A549 (cell line): ENCODE results near the gene PDE7B. TPM values are rescaled to one million over a fixed set of nuclear protein-coding genes. Genes with fewer than 3 reads are reported as not detected.

Source experiments
- ATAC-seq, 2 experiments: fragments of 200-7000 bp in 1 of 2; fragments of >200 bp in 1 of 2; cut with Nextera tagmentation in 1 of 2; cut with Tn5 transposase in 1 of 2; 3 replicates each; pipeline versions ENCODE4 v1.8.0 to v1.9.1; 2018 to 2020; ENCODE audit warnings: mild to moderate bottlenecking in 1 of 2, moderate library complexity in 1 of 2
- CTCF ChIA-PET: fragments of 300-600 bp; sonication (Branson Sonifier 250); formaldehyde crosslinking; extraction: SDS; loops from one replicate; lab custom pipeline; 2021; ENCODE audit warnings: antibody characterized with exemption, inconsistent platforms; lab: Yijun Ruan, JAX
- POLR2A ChIA-PET: fragments of 350-600 bp; formaldehyde crosslinking; extraction: SDS; loops from one replicate; lab custom pipeline; 2021; ENCODE audit warnings: antibody characterized with exemption, inconsistent platforms; lab: Yijun Ruan, JAX
- DNase-seq, 2 experiments: peaks; one replicate each; pipeline versions ENCODE4 v3.0.0 to v3.0.0-alpha.2; 2011 to 2016; ENCODE audit warnings: low read depth in 1 of 2, low spot score in 1 of 2
- FAIRE-seq: peaks from 2 replicates; lab custom pipeline; 2011; peaks lifted over from hg19 to GRCh38; lab: Jason Lieb, UNC
- H3K27ac ChIP-seq, 2 experiments: fragments of >200 bp; sonication (Bioruptor Twin); formaldehyde crosslinking; 3 replicates each; pipeline ENCODE4 v1.5.1; 2016 to 2017
- H3K4me1 ChIP-seq: fragments of >200 bp; sonication (Bioruptor Twin); formaldehyde crosslinking; 3 replicates; pipeline ENCODE4 v1.6.1; 2016
- H3K4me2 ChIP-seq: fragments of >200 bp; sonication (Bioruptor Twin); formaldehyde crosslinking; 3 replicates; pipeline ENCODE4 v1.6.1; 2016
- H3K4me3 ChIP-seq: fragments of >200 bp; sonication (Bioruptor Twin); formaldehyde crosslinking; 3 replicates; pipeline ENCODE4 v1.5.1; 2016
- H3K9me3 ChIP-seq: fragments of >200 bp; sonication (Bioruptor Twin); formaldehyde crosslinking; 3 replicates; pipeline ENCODE4 v1.6.1; 2016
- CBX2 ChIP-seq: fragments of 200-600 bp; sonication (generic); IDR thresholded peaks from 2 replicates; pipeline ENCODE4 v1.6.1; 2016; ENCODE audit warnings: low read depth, mild to moderate bottlenecking, borderline replicate concordance
- CBX8 ChIP-seq: fragments of 200-600 bp; sonication (generic); IDR thresholded peaks from 2 replicates; pipeline ENCODE4 v1.6.1; 2016
- CTCF ChIP-seq: fragments of >200 bp; sonication (Bioruptor Twin); formaldehyde crosslinking; IDR thresholded peaks from 3 replicates; pipeline ENCODE4 v1.5.1; 2016
- E2F6 ChIP-seq: IDR thresholded peaks from 2 replicates; pipeline ENCODE4 v1.6.1; 2012; ENCODE audit warnings: low read depth, borderline replicate concordance
- EHF ChIP-seq: fragments of 250-450 bp; sonication (Bioruptor Pico); IDR thresholded peaks from 2 replicates; pipeline ENCODE4 v1.5.0; 2020; ENCODE audit warnings: mild to moderate bottlenecking
- FOXS1 ChIP-seq: fragments of 250-450 bp; sonication (Bioruptor Pico); IDR thresholded peaks from 2 replicates; pipeline ENCODE4 v1.5.0; 2020; ENCODE audit warnings: mild to moderate bottlenecking, moderate library complexity
- HES2 ChIP-seq: fragments of >200 bp; sonication (Bioruptor Twin); formaldehyde crosslinking; IDR thresholded peaks from 2 replicates; pipeline ENCODE4 v1.6.1; 2016
- JUN ChIP-seq, 2 experiments: fragments of >200 bp; sonication (Bioruptor Twin); formaldehyde crosslinking; IDR thresholded peaks; 2 replicates in 1 of 2; 3 replicates in 1 of 2; pipeline ENCODE4 v1.6.1; 2016 to 2017
- JUNB ChIP-seq: fragments of >200 bp; sonication (Bioruptor Twin); formaldehyde crosslinking; IDR thresholded peaks from 2 replicates; pipeline ENCODE4 v1.6.1; 2016
- KDM5A ChIP-seq: fragments of 200-600 bp; sonication (generic); IDR thresholded peaks from 2 replicates; pipeline ENCODE4 v1.6.1; 2016; ENCODE audit warnings: antibody characterized with exemption, mild to moderate bottlenecking
- MAFK ChIP-seq: fragments of 450-650 bp; IDR thresholded peaks from 2 replicates; pipeline ENCODE4 v1.6.1; 2014; ENCODE audit not compliant: partially characterized antibody
- MAZ ChIP-seq: fragments of 150-350 bp; IDR thresholded peaks from 2 replicates; pipeline ENCODE4 v1.6.1; 2014; ENCODE audit warnings: antibody characterized with exemption, low read depth, low read length, borderline replicate concordance
- MYC ChIP-seq: IDR thresholded peaks from 2 replicates; pipeline ENCODE4 v1.6.1; 2012; ENCODE audit warnings: mild to moderate bottlenecking, inconsistent platforms, low read length, improper control_type of control experiment, borderline replicate concordance
- NPAS2 ChIP-seq: fragments of 250-450 bp; sonication (Bioruptor Pico); IDR thresholded peaks from 2 replicates; pipeline ENCODE4 v1.8.0; 2022; ENCODE audit warnings: mild to moderate bottlenecking, moderate library complexity, borderline replicate concordance
- NR3C1 ChIP-seq: fragments of >200 bp; sonication (Bioruptor Twin); formaldehyde crosslinking; IDR thresholded peaks from 3 replicates; pipeline ENCODE4 v1.6.1; 2017
- PHF8 ChIP-seq: fragments of 200-600 bp; sonication (generic); IDR thresholded peaks from 2 replicates; pipeline ENCODE4 v1.6.1; 2016; ENCODE audit warnings: low read depth, mild to moderate bottlenecking, antibody characterized with exemption, moderate library complexity, borderline replicate concordance
- RARB ChIP-seq: fragments of 250-450 bp; sonication (Bioruptor Pico); IDR thresholded peaks from 2 replicates; pipeline ENCODE4 v1.8.0; 2021; ENCODE audit warnings: mild to moderate bottlenecking, moderate library complexity
- RFX5 ChIP-seq: fragments of 450-650 bp; IDR thresholded peaks from 2 replicates; pipeline ENCODE4 v1.7.1; 2014; ENCODE audit warnings: antibody characterized with exemption, mild to moderate bottlenecking, moderate library complexity
- SMC3 ChIP-seq: fragments of >200 bp; sonication (Bioruptor Twin); formaldehyde crosslinking; IDR thresholded peaks from 3 replicates; pipeline ENCODE4 v1.6.1; 2018; ENCODE audit warnings: inconsistent platforms
- SREBF2 ChIP-seq: fragments of 450-650 bp; IDR thresholded peaks from 2 replicates; pipeline ENCODE4 v1.6.1; 2014; ENCODE audit warnings: mild to moderate bottlenecking, moderate library complexity
- TFCP2L1 ChIP-seq: fragments of 250-450 bp; sonication (Bioruptor Pico); IDR thresholded peaks from 2 replicates; pipeline ENCODE4 v1.5.0; 2021; ENCODE audit warnings: mild to moderate bottlenecking
- ZC3H11A ChIP-seq: fragments of 450-650 bp; IDR thresholded peaks from 2 replicates; pipeline ENCODE4 v1.6.1; 2014; ENCODE audit warnings: antibody characterized with exemption, mild to moderate bottlenecking
- WGBS: methylation state at CpG from one replicate; pipeline ENCODE4 v1.1.6; 2017; ENCODE audit errors: missing lambda C conversion rate; 5-methylcytosine and 5-hydroxymethylcytosine counted together
- polyA plus RNA-seq, 4 experiments: library from polyadenylated mRNA; depleted of rRNA in 3 of 4; stranded (reverse); fragments of >200 nt; fragmentation: RNase III in 1 of 4; extraction: RNeasy Plus Mini Kit Qiagen cat#74134 plus additional on column Dnase treatment in 1 of 4; gene quantifications; 2 replicates in 3 of 4; 3 replicates in 1 of 4; pipeline ENCODE4 v1.2.3, GENCODE V29; 2011 to 2017
- TF ChIP-seq, protein P1 (sequence below): fragments of >200 bp; sonication (Bioruptor Twin); formaldehyde crosslinking; IDR thresholded peaks from 3 replicates; pipeline ENCODE4 v1.6.1; 2016
- TF ChIP-seq, protein P2 (sequence below): fragments of 250-450 bp; sonication (Bioruptor Pico); IDR thresholded peaks from 2 replicates; pipeline ENCODE4 v1.5.0; 2020; ENCODE audit warnings: low read depth, mild to moderate bottlenecking, moderate library complexity
- TF ChIP-seq, protein P3 (sequence below): fragments of 250-450 bp; sonication (Bioruptor Pico); IDR thresholded peaks from 2 replicates; pipeline ENCODE4 v1.5.0; 2021; ENCODE audit warnings: mild to moderate bottlenecking, moderate library complexity, borderline replicate concordance

The PDE7B gene
- polyA plus RNA-seq, 2 of the 4 experiments (the other 2 are of a cell fraction): 6.6 to 13.8 TPM

DNA sequence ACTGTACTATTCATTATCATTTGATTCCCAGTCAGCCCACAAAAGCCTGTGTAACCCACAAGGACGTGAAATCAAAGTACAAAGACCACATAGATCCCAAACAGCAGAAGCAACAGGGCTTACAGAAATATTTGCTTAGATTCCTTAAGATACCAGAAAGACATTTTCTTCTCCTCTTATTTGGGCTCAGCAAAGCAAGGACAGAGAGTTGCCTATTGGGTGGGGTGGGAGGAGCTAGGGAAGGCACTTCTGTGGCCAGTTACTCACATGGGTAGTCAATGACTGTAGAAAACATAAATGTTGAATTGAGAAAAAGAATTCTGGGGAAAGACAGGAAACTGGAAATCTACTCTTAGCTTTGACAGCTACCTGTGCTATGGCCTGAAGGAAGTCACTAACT is 19.8 kb downstream of the PDE7B start:
- peak overlapping the region; percentile 62 for H3K4me2 ChIP-seq
- H3K4me3 ChIP-seq: no peak overlapping the region
- H3K27ac ChIP-seq: peak overlapping the region; percentile 57 to 61
- TF ChIP-seq KDM5A (no peak), E2F6 (no peak), SREBF2 (no peak), MYC (no peak), ZC3H11A (no peak), FOXS1 (CRISPR knock-in tag) (no peak)
- FAIRE-seq (no peak), ATAC-seq (peak; percentile 66 to 76; a peak in 3 of 6 replicates), DNase-seq (no peak)
- H3K4me1 ChIP-seq: peaks cover 88% of the 10 kb centered on the region
- ChIA-PET POLR2A (interaction anchor here (1.0 kb wide), 1 partner anchor 148 kb away, joined by 3 read pairs; no protein-coding TSS in a partner anchor), CTCF (no interaction called here)
- WGBS: 50% methylated on average over 1 of the region's 1 CpG
- H3K9me3 ChIP-seq: no peaks in the 10 kb centered on the region

DNA sequence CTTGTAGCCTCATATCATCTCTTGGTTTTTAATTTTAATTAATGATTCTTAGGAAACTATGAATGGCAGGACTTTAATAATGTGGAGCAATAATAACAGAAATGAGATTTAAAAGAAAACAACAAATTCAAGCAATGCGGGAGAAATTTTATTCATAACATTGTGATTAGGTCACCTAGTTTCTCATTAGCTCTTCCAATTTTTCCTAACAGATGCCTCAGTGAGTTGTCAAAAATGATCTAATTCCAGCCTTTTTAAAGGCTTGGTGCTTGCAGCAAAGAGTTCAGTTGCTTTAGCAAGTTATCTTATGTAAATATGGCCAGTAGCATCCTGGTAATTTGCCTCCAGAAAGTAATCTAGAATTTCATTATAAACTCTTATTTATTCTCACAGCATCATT is 20.4 kb downstream of the PDE7B start:
- ChIA-PET CTCF (no interaction called here), POLR2A (no interaction called here)
- ATAC-seq: no peak
- peak overlapping the region; percentile 62 for H3K4me2 ChIP-seq
- no peak overlapping the region for H3K4me3 ChIP-seq
- no peak for FAIRE-seq
- H3K9me3 ChIP-seq: no peaks in the 10 kb centered on the region
- DNase-seq: no peak
- WGBS: 13% methylated on average over 1 of the region's 1 CpG
- no peak for TF ChIP-seq JUNB
- no peak for TF ChIP-seq PHF8
- no peak for TF ChIP-seq CBX8
- no peak for TF ChIP-seq HES2
- no peak for TF ChIP-seq CTCF
- TF ChIP-seq JUN (IDR thresholded peaks at IDR 0.05): no peak
- no peak for TF ChIP-seq SMC3
- TF ChIP-seq, protein P1, sequence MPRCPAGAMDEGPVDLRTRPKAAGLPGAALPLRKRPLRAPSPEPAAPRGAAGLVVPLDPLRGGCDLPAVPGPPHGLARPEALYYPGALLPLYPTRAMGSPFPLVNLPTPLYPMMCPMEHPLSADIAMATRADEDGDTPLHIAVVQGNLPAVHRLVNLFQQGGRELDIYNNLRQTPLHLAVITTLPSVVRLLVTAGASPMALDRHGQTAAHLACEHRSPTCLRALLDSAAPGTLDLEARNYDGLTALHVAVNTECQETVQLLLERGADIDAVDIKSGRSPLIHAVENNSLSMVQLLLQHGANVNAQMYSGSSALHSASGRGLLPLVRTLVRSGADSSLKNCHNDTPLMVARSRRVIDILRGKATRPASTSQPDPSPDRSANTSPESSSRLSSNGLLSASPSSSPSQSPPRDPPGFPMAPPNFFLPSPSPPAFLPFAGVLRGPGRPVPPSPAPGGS: no peak
- TF ChIP-seq, protein P2, sequence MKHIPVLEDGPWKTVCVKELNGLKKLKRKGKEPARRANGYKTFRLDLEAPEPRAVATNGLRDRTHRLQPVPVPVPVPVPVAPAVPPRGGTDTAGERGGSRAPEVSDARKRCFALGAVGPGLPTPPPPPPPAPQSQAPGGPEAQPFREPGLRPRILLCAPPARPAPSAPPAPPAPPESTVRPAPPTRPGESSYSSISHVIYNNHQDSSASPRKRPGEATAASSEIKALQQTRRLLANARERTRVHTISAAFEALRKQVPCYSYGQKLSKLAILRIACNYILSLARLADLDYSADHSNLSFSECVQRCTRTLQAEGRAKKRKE (CRISPR knock-in tag): no peak
- no peak for TF ChIP-seq EHF (CRISPR knock-in tag)
- TF ChIP-seq RARB (CRISPR knock-in tag): no peak
- TF ChIP-seq MAZ: no peak
- TF ChIP-seq NR3C1: no peak
- no peak for TF ChIP-seq TFCP2L1 (CRISPR knock-in tag)
- TF ChIP-seq, all 56 proteins: peak for 0
- H3K27ac ChIP-seq: peak overlapping the region; percentile 12 to 61; a peak in 3 of 6 replicates
- H3K4me1 ChIP-seq: peaks cover 83% of the 10 kb centered on the region

- Histone ChIP-seq H3K4me1 (peaks cover 87% of the 10 kb centered on the region), H3K4me3 (no peak overlapping the region), H3K9me3 (no peaks in the 10 kb centered on the region), H3K27ac (peak overlapping the region in 1 of 2 experiments; percentile 73; a peak in 3 of 6 replicates), H3K4me2 (peak overlapping the region; percentile 22)
- no peak for DNase-seq
- ChIA-PET POLR2A (no interaction called here), CTCF (interaction anchor here (1.2 kb wide), 1 partner anchor 351 kb away, joined by 6 read pairs; no protein-coding TSS in a partner anchor)
- FAIRE-seq: no peak
- ATAC-seq: no peak
- 75% methylated on average over 2 of the region's 2 CpGs for WGBS
- TF ChIP-seq CBX2: no peak
- no peak for TF ChIP-seq CTCF
- TF ChIP-seq, protein P3, sequence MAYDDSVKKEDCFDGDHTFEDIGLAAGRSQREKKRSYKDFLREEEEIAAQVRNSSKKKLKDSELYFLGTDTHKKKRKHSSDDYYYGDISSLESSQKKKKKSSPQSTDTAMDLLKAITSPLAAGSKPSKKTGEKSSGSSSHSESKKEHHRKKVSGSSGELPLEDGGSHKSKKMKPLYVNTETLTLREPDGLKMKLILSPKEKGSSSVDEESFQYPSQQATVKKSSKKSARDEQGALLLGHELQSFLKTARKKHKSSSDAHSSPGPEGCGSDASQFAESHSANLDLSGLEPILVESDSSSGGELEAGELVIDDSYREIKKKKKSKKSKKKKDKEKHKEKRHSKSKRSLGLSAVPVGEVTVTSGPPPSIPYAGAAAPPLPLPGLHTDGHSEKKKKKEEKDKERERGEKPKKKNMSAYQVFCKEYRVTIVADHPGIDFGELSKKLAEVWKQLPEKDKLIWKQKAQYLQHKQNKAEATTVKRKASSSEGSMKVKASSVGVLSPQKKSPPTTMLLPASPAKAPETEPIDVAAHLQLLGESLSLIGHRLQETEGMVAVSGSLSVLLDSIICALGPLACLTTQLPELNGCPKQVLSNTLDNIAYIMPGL (CRISPR knock-in tag): no peak
- no peak for TF ChIP-seq MAFK
- no peak for TF ChIP-seq MYC
- no peak for TF ChIP-seq SMC3
- no peak for TF ChIP-seq NPAS2 (CRISPR knock-in tag)
- no peak for TF ChIP-seq RFX5
- TF ChIP-seq HES2: no peak
Measured at GRCh38 chr6:135875446-135875845, 23.9 kb downstream of the PDE7B start.
